Skin of body (tissue), 2 donors: ENCODE measurements around the gene ZNF655. TPM values are rescaled to one million over a fixed set of nuclear protein-coding genes. Genes with fewer than 3 reads are reported as not detected.
A peak's percentile ranks its signal among the peaks of the same experiment; 100 is the strongest.
"Not testable (repeated sequence)": the region's sequence is repeated elsewhere in the genome, so short reads cannot be mapped to it uniquely, and the experiment has no call there.

Source experiments
- DNase-seq: peaks from one replicate; lab custom pipeline; 2025; lab: John Stamatoyannopoulos, UW
- total RNA-seq: library from RNA; depleted of rRNA; stranded (reverse); fragments of >200 nt; gene quantifications from one replicate; pipeline ENCODE4 v1.2.3, GENCODE V29; 2014

ZNF655 gene
- 77.3 TPM for total RNA-seq

- DNase-seq: peak; percentile 82
Observed at GRCh38 chr7:99558306-99559174, at the start of gene ZNF655. TSS of gene ZNF655 (plus strand) at chr7:99558642. CDS start at chr7:99560560, 1,918 bp downstream.

- DNase-seq: no peak
Observed at GRCh38 chr7:99514050-99514449, 44.4 kb upstream of the ZNF655 start.

GRCh38 chr7:99521399-99521798 lies 37.0 kb upstream of the ZNF655 start:
- no peak for DNase-seq

GRCh38 chr7:99525713-99526440 lies 32.6 kb upstream of the ZNF655 start:
- no peak for DNase-seq

- DNase-seq: no peak
Observed at GRCh38 chr7:99531354-99531765, 27.1 kb upstream of the ZNF655 start.

GRCh38 chr7:99535667-99536066 lies 22.8 kb upstream of the ZNF655 start:
- DNase-seq: no peak

- no peak for DNase-seq
Observed at GRCh38 chr7:99539213-99539811, 19.1 kb upstream of the ZNF655 start.

- no peak for DNase-seq
Observed at GRCh38 chr7:99540542-99540941, 17.9 kb upstream of the ZNF655 start.

GRCh38 chr7:99541212-99541611 lies 17.2 kb upstream of the ZNF655 start:
- no peak for DNase-seq

GRCh38 chr7:99543081-99543671 lies 15.3 kb upstream of the ZNF655 start:
- no peak for DNase-seq

- no peak for DNase-seq
Observed at GRCh38 chr7:99543916-99544315, 14.5 kb upstream of the ZNF655 start.

- DNase-seq: not testable (repeated sequence)
Observed at GRCh38 chr7:99545308-99545707, 13.1 kb upstream of the ZNF655 start.

- DNase-seq: not testable (repeated sequence)
Observed at GRCh38 chr7:99549545-99549944, 8.9 kb upstream of the ZNF655 start.

- DNase-seq: no peak
Observed at GRCh38 chr7:99551334-99551733, 7.1 kb upstream of the ZNF655 start.

GRCh38 chr7:99551767-99552463 lies 6.5 kb upstream of the ZNF655 start, which contains the start of gene FAM200A:
TSS of gene FAM200A (minus strand) at chr7:99552114. CDS start at chr7:99548407, 3,707 bp downstream.
- DNase-seq: peak; percentile 85

GRCh38 chr7:99553039-99553438 lies 5.4 kb upstream of the ZNF655 start:
- DNase-seq: no peak

- DNase-seq: no peak
Observed at GRCh38 chr7:99554939-99555338, 3.5 kb upstream of the ZNF655 start.

- DNase-seq: no peak
Observed at GRCh38 chr7:99557196-99557607, 1.2 kb upstream of the ZNF655 start.

- no peak for DNase-seq
Observed at GRCh38 chr7:99557940-99558305, 519 bp upstream of the ZNF655 start.

GRCh38 chr7:99559175-99559915 lies 903 bp downstream of the ZNF655 start:
- DNase-seq: no peak
